Activated CD4-positive, alpha-beta T cell treated with anti-CD3 and anti-CD28 coated beads, Interleukin-10, Interleukin-2, amounts not matched to agents 100 ng/mL and 50 ng/mL, durations not matched to agents 16 hours and 8 hours (primary cell): ENCODE measurements around the gene GSTO2.

Source experiments
- DNase-seq: peaks from one replicate; pipeline ENCODE4 v3.0.0-alpha.2; 2020

The GSTO2 gene

GRCh38 chr10:104286939-104287338 lies 18.0 kb downstream of the GSTO2 start:
- no peak for DNase-seq

GRCh38 chr10:104288355-104288754 lies 19.4 kb downstream of the GSTO2 start:
- DNase-seq, result no peak

GRCh38 chr10:104291439-104291951 lies 22.5 kb downstream of the GSTO2 start:
- DNase-seq, result peak; percentile 89

GRCh38 chr10:104293011-104293410 lies 24.0 kb downstream of the GSTO2 start:
- DNase-seq, result peak; percentile 23

- no peak for DNase-seq
Measured at GRCh38 chr10:104293781-104294321, 24.9 kb downstream of the GSTO2 start.

GRCh38 chr10:104296687-104297436 lies 27.9 kb downstream of the GSTO2 start:
- DNase-seq, result no peak

- peak; percentile 31 for DNase-seq
Measured at GRCh38 chr10:104297697-104298660, 29.0 kb downstream of the GSTO2 start.

- no peak for DNase-seq
Measured at GRCh38 chr10:104299031-104299904, 30.3 kb downstream of the GSTO2 start.

GRCh38 chr10:104300002-104300735 lies 31.2 kb downstream of the GSTO2 start:
- DNase-seq, result no peak

- peak; percentile 32 for DNase-seq
Measured at GRCh38 chr10:104300736-104301292, 31.8 kb downstream of the GSTO2 start.

- DNase-seq, result no peak
Measured at GRCh38 chr10:104301907-104302690, 33.1 kb downstream of the GSTO2 start.

GRCh38 chr10:104303594-104304355 lies 34.8 kb downstream of the GSTO2 start:
- no peak for DNase-seq

- DNase-seq, result no peak
Measured at GRCh38 chr10:104304356-104304745, 35.4 kb downstream of the GSTO2 start.

GRCh38 chr10:104304927-104305326 lies 35.9 kb downstream of the GSTO2 start:
- DNase-seq, result no peak

- DNase-seq, result no peak
Measured at GRCh38 chr10:104306897-104307296, 37.9 kb downstream of the GSTO2 start.

- DNase-seq, result no peak
Measured at GRCh38 chr10:104307576-104308438, 38.8 kb downstream of the GSTO2 start.

- DNase-seq, result peak; percentile 56
Measured at GRCh38 chr10:104308439-104308903, 39.5 kb downstream of the GSTO2 start.
